K562 (cell line): ENCODE results near the gene PHF1. TPM values are rescaled to one million over a fixed set of nuclear protein-coding genes. Genes with fewer than 3 reads are reported as not detected.

Experiments used
- CHD7 ChIP-seq: fragments of 200-600 bp; sonication (generic); IDR thresholded peaks from one replicate; pipeline ENCODE4 v1.6.1; 2012; ENCODE audit warnings: mild to moderate bottlenecking, low read depth, low read length, inconsistent platforms
- CREB3L1 ChIP-seq: fragments of 450-650 bp; IDR thresholded peaks from 2 replicates; pipeline ENCODE4 v1.6.1; 2014; ENCODE audit warnings: low read depth, mild to moderate bottlenecking, moderate library complexity, borderline replicate concordance
- FOSL1 ChIP-seq: fragments of 200-800 bp; sonication (Bioruptor generic); conservative IDR thresholded peaks from 2 replicates; pipeline ENCODE4 v1.6.1; 2016; ENCODE audit warnings: missing genetic modification characterization, missing compliant biosample characterization
- HCFC1 ChIP-seq: IDR thresholded peaks from 2 replicates; pipeline ENCODE4 v1.6.1; 2012; ENCODE audit warnings: low read depth, low read length, improper control_type of control experiment
- KAT2B ChIP-seq: IDR thresholded peaks from one replicate; pipeline ENCODE4 v1.6.1; 2012; ENCODE audit warnings: low read depth, mild to moderate bottlenecking, control low read depth, inconsistent platforms, low read length, moderate library complexity
- MCM5 ChIP-seq: fragments of 450-650 bp; IDR thresholded peaks from 2 replicates; pipeline ENCODE4 v1.6.1; 2016; ENCODE audit warnings: low read depth
- RFX1 ChIP-seq: fragments of 450-650 bp; IDR thresholded peaks from 2 replicates; pipeline ENCODE4 v1.6.1; 2016; ENCODE audit warnings: mild to moderate bottlenecking, moderate library complexity
- SETDB1 ChIP-seq: IDR thresholded peaks from one replicate; pipeline ENCODE4 v1.6.1; 2012; ENCODE audit warnings: low read length, control low read depth, inconsistent platforms
- TCF7 ChIP-seq: sonication (generic); IDR thresholded peaks from 2 replicates; pipeline ENCODE4 v1.6.1; 2016; ENCODE audit warnings: antibody characterized with exemption, borderline replicate concordance
- USF1 ChIP-seq: sonication (generic); formaldehyde crosslinking; IDR thresholded peaks from 2 replicates; pipeline ENCODE4 v1.9.0; 2022; ENCODE audit warnings: mild to moderate bottlenecking, missing genetic modification reagents
- XRCC3 ChIP-seq: fragments of 450-650 bp; IDR thresholded peaks from 2 replicates; pipeline ENCODE4 v1.6.1; 2017; ENCODE audit warnings: mild to moderate bottlenecking, moderate library complexity
- ZKSCAN3 ChIP-seq: fragments of 250-450 bp; sonication (Bioruptor Pico); IDR thresholded peaks from 2 replicates; pipeline ENCODE4 v1.4.0; 2020
- ZNF280A ChIP-seq: fragments of 450-650 bp; IDR thresholded peaks from 2 replicates; pipeline ENCODE4 v1.6.1; 2018; ENCODE audit warnings: mild to moderate bottlenecking, low read depth; ENCODE audit not compliant: partially characterized antibody
- polyA plus RNA-seq, 8 experiments: library from polyadenylated mRNA; depleted of rRNA in 4 of 8; stranded (reverse) in 5 of 8; unstranded in 3 of 8; fragments of >200 nt; fragmentation: Nextera tagmentation in 2 of 8; fragmentation: Illumina TruSeq in 1 of 8; extraction: Ambion mirVana in 2 of 8; extraction: Trizol in 1 of 8; gene quantifications; 2 replicates each; pipeline versions ENCODE4 v1.2.1 to v1.2.3, GENCODE V29; 2011 to 2014; ENCODE audit warnings: inconsistent platforms in 1 of 8, missing spikeins in 1 of 8
- total RNA-seq, 7 experiments: library from RNA; depleted of rRNA in 6 of 7; stranded (reverse); fragments of >200 nt in 6 of 7; fragmentation: Illumina TruSeq in 2 of 7; extraction: Trizol in 2 of 7; gene quantifications; 2 replicates each; pipeline versions ENCODE4 v1.2.1 to v1.2.3, GENCODE V29; 2011 to 2021; ENCODE audit warnings: low replicate concordance in 1 of 7

The PHF1 gene
- total and polyA plus RNA-seq, 9 of the 15 experiments (the other 6 are each of a cell fraction or from before 2014, with no cell fraction given): 3.7 to 64.2 (median 33.7) TPM

GRCh38 chr6:33420491-33421343 lies 9.9 kb downstream of the PHF1 start (continued):
- TF ChIP-seq RFX1: no peak
- TF ChIP-seq MCM5: no peak
- peak; percentile 74 for TF ChIP-seq HCFC1
- TF ChIP-seq SETDB1: no peak
- no peak for TF ChIP-seq FOSL1 (tag)
- no peak for TF ChIP-seq ZNF280A
- TF ChIP-seq XRCC3: no peak
- no peak for TF ChIP-seq USF1 (CRISPR knock-in tag)
- TF ChIP-seq ZKSCAN3 (CRISPR knock-in tag): no peak
- TF ChIP-seq KAT2B: no peak
- no peak for TF ChIP-seq CREB3L1
- TF ChIP-seq TCF7: no peak
- TF ChIP-seq CHD7: no peak
